HG02840 (cell line): ENCODE results near the gene FADS6.
A peak's percentile ranks its signal among the peaks of the same experiment; 100 is the strongest.

ENCODE experiments used
- ATAC-seq: cut with Tn5 transposase; IDR thresholded peaks from one replicate; pipeline ENCODE4 v1.9.1; 2021; ENCODE audit warnings: mild to moderate bottlenecking, moderate library complexity, moderate number of reproducible peaks; ENCODE audit not compliant: unreplicated experiment, low FRiP score

FADS6 gene

GRCh38 chr17:74892013-74892841, 1.2 kb downstream of the FADS6 start:
- ATAC-seq, result no peak

- ATAC-seq, result no peak
Measured at GRCh38 chr17:74890554-74890953, 2.9 kb downstream of the FADS6 start.

GRCh38 chr17:74888469-74888868, 5.0 kb downstream of the FADS6 start:
- no peak for ATAC-seq

GRCh38 chr17:74883241-74883745, 10.1 kb downstream of the FADS6 start:
- ATAC-seq, result no peak

GRCh38 chr17:74882517-74883240, 10.8 kb downstream of the FADS6 start:
- no peak for ATAC-seq

GRCh38 chr17:74881073-74881472, 12.4 kb downstream of the FADS6 start:
- no peak for ATAC-seq

GRCh38 chr17:74879308-74879707, 14.1 kb downstream of the FADS6 start:
- no peak for ATAC-seq

- ATAC-seq, result no peak
Measured at GRCh38 chr17:74878658-74879057, 14.8 kb downstream of the FADS6 start.

- ATAC-seq, result no peak
Measured at GRCh38 chr17:74877592-74878548, 15.6 kb downstream of the FADS6 start.

GRCh38 chr17:74875977-74876593, 17.3 kb downstream of the FADS6 start:
- no peak for ATAC-seq

- no peak for ATAC-seq
Measured at GRCh38 chr17:74875155-74875976, 18.1 kb downstream of the FADS6 start.

- no peak for ATAC-seq
Measured at GRCh38 chr17:74874615-74875037, 18.8 kb downstream of the FADS6 start.

- ATAC-seq, result no peak
Measured at GRCh38 chr17:74873874-74874614, 19.4 kb downstream of the FADS6 start.

GRCh38 chr17:74873037-74873873, 20.2 kb downstream of the FADS6 start:
- ATAC-seq, result peak; percentile 90

- ATAC-seq, result peak; percentile 27
Measured at GRCh38 chr17:74872313-74873036, 21.0 kb downstream of the FADS6 start, which contains the start of gene FDXR. Gene FDXR, minus strand, starts transcription at chr17:74872994. Its CDS starts 50 bp downstream, at chr17:74872944.

GRCh38 chr17:74871356-74872076, 21.9 kb downstream of the FADS6 start:
- ATAC-seq, result no peak
